ENCODE data around the gene FBXO36.

DNA sequence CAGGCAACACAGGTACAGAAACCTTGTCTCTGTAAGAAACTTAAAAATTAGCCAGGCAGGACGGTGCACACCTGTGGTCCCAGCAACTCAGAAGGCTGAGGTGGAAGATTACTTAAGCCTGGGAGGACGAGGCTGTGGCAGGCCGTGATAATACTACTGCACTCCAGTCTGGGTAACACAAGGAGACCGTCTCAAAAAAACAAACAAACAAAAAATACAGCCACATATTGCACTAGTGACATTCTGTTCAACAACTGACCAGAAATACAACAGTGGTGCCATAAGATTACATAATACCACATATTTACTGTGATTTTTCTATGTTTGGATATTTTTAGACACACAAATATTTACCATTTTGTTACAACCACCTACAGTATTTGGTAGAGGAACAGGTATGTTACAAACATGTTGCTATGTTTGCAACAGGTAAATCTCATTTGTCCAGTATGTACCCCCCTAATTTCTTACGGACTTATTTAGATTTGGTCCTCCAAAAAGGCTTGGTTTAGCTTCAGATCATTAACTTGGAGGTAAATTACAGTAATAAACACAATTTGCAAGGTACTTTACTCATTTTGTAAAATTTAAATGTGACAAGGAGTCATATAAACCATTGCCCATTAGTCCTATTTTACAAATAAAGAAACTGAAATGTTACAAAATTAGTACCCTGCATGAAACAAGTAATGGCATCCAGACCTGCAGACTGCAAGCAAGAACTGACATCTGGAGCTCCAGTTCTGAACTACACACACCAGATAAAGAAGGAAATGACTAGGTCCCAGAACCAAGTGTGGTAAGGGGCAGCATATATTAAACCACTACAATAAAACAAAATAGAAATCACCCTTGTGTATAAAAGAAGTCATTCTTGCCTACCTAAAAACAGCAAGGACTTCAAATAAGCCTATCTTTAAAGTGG lies 37.3 kb upstream of the FBXO36 start:
- TF ChIP-seq, protein P1, sequence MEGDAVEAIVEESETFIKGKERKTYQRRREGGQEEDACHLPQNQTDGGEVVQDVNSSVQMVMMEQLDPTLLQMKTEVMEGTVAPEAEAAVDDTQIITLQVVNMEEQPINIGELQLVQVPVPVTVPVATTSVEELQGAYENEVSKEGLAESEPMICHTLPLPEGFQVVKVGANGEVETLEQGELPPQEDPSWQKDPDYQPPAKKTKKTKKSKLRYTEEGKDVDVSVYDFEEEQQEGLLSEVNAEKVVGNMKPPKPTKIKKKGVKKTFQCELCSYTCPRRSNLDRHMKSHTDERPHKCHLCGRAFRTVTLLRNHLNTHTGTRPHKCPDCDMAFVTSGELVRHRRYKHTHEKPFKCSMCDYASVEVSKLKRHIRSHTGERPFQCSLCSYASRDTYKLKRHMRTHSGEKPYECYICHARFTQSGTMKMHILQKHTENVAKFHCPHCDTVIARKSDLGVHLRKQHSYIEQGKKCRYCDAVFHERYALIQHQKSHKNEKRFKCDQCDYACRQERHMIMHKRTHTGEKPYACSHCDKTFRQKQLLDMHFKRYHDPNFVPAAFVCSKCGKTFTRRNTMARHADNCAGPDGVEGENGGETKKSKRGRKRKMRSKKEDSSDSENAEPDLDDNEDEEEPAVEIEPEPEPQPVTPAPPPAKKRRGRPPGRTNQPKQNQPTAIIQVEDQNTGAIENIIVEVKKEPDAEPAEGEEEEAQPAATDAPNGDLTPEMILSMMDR (IDR thresholded peaks at IDR 0.05; ENCODE audit: low read depth, low read length) = no peak
- TF ChIP-seq POLR2A (IDR thresholded peaks at IDR 0.05; ENCODE audit: extremely low read depth, insufficient read length) (no peak), MYC (IDR thresholded peaks at IDR 0.05; ENCODE audit: low read depth, low read length) (no peak)
- TF ChIP-seq, protein P2, sequence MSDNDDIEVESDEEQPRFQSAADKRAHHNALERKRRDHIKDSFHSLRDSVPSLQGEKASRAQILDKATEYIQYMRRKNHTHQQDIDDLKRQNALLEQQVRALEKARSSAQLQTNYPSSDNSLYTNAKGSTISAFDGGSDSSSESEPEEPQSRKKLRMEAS (IDR thresholded peaks at IDR 0.05; ENCODE audit: low read depth, low read length) = no peak
